Hematopoietic multipotent progenitor cell treated with erythropoietin and hydrocortisone succinate and interleukin-3 and kit ligand, for 4 days (in vitro differentiated cells): ENCODE results near the gene GIMAP5.

ENCODE experiments used
- DNase-seq: peaks from one replicate; pipeline ENCODE4 v3.0.0-alpha.2; 2015

Gene GIMAP5

GRCh38 chr7:150778014-150778737 is 41.0 kb downstream of the GIMAP5 start:
- no peak for DNase-seq

- peak; percentile 82 for DNase-seq
Measured at GRCh38 chr7:150778738-150779301, 41.6 kb downstream of the GIMAP5 start.

- no peak for DNase-seq
Measured at GRCh38 chr7:150780292-150780691, 43.1 kb downstream of the GIMAP5 start.

GRCh38 chr7:150781103-150781502 is 43.9 kb downstream of the GIMAP5 start:
- peak; percentile 22 for DNase-seq

GRCh38 chr7:150781961-150782360 is 44.7 kb downstream of the GIMAP5 start:
- DNase-seq, result no peak

- no peak for DNase-seq
Measured at GRCh38 chr7:150784120-150784736, 47.0 kb downstream of the GIMAP5 start.

- no peak for DNase-seq
Measured at GRCh38 chr7:150784954-150785353, 47.7 kb downstream of the GIMAP5 start.

GRCh38 chr7:150787321-150788281 is 50.4 kb downstream of the GIMAP5 start:
- peak; percentile 95 for DNase-seq

- peak; percentile 35 for DNase-seq
Measured at GRCh38 chr7:150788474-150789269, 51.5 kb downstream of the GIMAP5 start.

GRCh38 chr7:150790416-150791075 is 53.3 kb downstream of the GIMAP5 start:
- no peak for DNase-seq

GRCh38 chr7:150791304-150791703 is 54.1 kb downstream of the GIMAP5 start:
- DNase-seq, result no peak

- no peak for DNase-seq
Measured at GRCh38 chr7:150791746-150792452, 54.7 kb downstream of the GIMAP5 start.
